DMS114 treated with DMSO at 0.1 percent for 48 hours (cell line): ENCODE data around the gene RET.

Experiments
- DNase-seq: peaks from one replicate; lab custom pipeline; 2025; ENCODE audit not compliant: unreplicated experiment; lab: John Stamatoyannopoulos, UW

The RET gene

DNA sequence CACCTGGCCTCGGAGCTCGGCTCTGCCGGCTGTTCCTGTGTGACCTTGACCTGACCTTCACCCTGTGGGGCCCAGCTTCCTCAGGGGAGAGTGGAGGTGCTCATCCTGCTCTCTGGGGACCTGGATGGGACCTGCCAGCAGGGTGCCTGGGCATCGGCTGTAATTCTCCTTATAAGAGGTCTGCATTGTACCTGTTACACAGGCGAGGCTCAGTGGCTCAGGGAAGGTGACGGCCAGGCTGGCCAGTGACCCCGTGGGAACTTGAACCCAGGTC, 29.0 kb downstream of the RET start:
- no peak for DNase-seq

DNA sequence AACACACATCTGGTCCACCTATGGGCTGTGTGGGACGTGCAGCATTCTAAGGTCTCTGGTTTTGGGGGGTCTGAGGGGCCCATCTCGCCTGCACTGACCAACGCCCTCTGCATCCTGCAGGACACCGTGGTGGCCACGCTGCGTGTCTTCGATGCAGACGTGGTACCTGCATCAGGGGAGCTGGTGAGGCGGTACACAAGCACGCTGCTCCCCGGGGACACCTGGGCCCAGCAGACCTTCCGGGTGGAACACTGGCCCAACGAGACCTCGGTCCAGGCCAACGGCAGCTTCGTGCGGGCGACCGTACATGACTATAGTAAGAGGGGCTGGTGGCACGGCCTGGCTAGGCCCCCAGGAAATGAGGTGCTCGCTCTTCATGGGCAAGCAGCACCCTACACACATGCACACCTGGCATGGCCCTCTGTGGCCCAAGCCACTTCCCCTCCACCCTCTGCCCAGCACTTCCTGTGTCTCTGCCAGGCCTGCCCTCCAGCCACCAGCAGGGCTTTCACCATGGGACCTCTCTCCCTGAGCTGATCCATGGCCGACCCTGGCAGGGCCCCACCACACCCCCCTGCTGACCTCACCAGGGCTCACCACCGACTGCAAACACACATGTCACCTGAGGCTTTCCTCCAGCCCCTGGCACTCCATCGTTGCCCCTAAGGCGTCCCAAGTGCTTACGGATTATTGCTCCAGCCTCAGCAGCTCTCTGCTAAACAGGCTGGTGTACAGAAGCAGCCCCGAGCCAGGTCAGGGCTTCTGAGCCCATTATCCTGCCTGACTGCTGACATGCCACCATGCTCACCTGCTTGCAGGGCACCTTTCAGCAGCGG, 29.6 kb downstream of the RET start:
- DNase-seq: no peak

DNA sequence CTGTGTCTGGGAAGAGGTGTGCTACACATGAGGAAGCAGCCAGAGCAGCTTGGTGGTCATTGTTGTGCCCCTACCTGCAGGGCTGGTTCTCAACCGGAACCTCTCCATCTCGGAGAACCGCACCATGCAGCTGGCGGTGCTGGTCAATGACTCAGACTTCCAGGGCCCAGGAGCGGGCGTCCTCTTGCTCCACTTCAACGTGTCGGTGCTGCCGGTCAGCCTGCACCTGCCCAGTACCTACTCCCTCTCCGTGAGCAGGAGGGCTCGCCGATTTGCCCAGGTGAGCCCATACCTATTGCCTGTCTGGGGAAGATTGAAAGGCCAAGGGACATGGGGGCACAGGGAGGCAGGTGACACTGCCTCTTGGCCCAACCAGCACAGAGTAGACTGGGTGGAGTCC, 32.1 kb downstream of the RET start:
- no peak for DNase-seq

DNA sequence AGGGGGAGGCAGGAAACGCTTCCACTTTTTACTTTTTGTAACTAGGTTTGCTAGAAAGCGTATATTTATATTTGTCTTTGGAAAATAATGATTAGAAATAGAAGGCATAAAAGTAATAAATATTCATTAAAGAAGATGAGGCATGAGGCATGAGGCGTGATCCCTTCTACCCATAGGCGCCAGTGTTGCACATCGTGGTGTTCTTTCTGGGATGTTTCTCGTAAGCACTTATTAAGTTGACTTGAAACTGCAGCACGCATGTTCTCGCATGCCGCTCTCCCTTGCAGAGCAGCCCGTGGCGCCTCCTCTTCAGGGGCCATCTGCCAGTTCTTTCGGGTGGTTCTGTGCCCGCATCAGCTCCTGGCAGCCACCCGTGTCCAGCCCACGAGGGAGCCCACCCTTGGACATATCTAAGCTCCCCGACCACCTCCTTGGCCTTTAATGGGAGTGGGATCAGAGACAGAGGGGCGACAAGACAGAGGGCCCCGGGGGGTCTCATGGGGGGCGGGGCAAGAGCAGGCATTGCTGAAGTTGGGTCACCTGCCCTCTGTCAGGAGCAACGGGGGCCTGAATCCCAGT, 32.9 kb downstream of the RET start:
- no peak for DNase-seq

DNA sequence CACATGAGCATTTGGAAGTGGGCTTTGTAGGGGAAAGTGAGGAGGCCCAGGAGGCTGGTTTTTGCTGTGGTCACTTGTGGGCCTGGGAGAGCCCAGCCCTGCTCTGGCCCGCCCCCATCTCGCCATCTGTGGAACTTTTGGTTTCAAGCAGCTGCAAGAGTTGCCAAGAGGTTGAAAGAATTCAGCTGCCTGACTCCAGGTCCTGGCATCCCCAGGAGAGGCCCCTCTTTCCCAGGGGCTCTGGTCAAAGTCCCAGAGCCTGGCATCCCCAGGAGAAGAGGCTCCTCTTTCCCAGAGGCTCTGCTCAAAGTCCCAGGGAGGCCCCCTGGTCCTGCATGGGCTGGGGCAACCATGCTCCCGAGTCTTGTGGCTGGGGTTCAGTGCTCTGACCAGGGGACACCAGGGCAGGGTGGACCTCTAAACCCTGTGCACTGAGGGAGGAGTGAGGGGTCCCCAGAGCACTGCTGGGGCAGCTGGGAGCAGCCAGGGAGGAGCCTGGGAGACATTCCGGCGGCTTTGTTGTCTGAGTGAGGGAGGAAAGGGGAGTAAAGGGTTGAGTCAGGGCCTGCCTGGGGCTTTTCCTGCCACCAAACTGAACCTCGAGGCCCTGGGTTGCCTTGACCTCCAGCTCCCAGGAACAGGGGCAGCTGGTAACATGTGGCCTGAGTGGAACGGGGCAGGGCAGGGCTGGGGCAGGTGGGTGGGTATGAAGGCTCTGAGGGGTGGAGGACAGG, 33.6 kb downstream of the RET start:
- DNase-seq: no peak

DNA sequence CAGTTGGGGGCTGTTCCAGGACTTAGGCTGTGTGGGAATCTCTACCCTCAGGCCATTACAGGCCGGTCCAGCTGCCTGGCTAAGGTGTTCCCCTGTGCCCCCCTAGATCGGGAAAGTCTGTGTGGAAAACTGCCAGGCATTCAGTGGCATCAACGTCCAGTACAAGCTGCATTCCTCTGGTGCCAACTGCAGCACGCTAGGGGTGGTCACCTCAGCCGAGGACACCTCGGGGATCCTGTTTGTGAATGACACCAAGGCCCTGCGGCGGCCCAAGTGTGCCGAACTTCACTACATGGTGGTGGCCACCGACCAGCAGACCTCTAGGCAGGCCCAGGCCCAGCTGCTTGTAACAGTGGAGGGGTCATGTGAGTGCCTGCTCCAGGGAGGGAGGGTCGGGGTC, 34.2 kb downstream of the RET start:
- DNase-seq: no peak

DNA sequence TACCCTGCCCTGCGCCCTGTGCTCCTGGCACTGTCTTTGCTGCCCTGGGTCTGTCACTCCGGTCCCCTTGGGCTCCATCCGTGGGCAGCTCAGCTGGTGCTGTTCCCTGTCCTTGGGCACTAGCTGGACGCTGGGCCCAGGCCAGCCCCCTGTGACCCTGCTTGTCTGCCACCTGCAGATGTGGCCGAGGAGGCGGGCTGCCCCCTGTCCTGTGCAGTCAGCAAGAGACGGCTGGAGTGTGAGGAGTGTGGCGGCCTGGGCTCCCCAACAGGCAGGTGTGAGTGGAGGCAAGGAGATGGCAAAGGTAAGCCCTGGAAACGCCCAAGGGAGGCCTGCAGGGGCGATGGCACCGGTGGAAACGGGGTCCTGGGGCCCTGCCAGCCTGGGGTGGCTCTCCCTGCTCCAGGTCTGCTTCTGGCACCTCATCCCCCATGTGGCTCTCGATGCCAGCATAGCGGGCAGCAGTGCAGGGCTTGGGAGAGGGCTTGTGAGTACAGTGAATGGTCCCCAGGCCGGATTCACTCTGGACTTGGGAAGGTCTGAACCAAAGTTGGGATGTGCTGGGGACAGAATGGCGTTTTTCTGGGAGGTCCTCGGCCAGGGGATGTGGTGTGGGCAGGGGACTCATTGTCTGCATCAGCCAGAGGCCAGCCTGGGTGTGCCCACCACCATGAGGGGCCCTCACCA, 35.2 kb downstream of the RET start:
- no peak for DNase-seq

DNA sequence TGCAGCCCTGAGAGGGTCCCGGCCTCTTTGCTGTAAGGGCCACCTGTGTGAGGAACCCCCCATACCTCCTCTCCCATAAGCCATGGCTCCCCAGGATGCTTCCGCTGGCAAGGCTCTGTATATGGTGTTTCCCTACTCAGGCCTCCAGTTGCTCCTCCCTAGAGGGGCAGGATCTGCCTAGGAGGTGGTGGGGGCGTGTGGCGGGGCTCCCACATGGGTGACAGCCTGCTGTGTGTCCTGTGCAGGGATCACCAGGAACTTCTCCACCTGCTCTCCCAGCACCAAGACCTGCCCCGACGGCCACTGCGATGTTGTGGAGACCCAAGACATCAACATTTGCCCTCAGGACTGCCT, 35.7 kb downstream of the RET start:
- DNase-seq: no peak

DNA sequence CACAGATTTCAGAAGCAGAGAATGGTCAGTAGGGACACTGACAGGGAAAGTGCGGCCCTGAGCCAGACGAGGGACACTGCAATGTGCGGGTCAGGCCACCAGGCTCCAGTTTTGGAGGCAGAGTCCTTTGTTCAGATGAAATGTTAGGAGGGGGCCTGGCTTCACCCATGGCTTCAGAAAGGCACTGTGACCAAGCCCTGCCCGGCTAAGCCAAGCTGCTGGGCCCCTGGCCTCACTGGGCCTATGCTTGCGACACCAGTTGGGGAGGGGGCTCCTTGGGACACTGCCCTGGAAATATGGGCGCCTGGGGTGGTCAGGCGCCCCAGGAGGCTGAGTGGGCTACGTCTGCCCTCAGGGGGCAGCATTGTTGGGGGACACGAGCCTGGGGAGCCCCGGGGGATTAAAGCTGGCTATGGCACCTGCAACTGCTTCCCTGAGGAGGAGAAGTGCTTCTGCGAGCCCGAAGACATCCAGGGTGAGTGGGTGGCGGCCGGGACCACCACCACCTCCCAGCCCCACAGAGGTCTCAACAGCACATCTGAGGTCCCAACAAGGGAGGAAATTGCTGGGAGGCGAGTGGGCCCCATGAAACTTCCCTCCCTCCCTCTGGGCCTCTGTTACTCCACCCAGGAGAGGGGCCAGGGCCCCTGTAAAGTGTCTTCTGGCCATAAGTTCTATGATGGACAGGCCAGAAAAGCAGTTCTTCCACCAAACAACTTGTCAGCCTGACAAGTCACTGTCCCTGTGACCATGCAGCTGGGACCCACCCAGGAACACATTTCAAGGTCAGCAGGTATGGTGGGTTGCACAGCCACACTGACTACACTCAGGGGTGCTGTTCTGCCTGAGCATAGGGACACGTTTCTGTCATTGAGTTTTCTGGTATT, 36.6 kb downstream of the RET start:
- DNase-seq: no peak

DNA sequence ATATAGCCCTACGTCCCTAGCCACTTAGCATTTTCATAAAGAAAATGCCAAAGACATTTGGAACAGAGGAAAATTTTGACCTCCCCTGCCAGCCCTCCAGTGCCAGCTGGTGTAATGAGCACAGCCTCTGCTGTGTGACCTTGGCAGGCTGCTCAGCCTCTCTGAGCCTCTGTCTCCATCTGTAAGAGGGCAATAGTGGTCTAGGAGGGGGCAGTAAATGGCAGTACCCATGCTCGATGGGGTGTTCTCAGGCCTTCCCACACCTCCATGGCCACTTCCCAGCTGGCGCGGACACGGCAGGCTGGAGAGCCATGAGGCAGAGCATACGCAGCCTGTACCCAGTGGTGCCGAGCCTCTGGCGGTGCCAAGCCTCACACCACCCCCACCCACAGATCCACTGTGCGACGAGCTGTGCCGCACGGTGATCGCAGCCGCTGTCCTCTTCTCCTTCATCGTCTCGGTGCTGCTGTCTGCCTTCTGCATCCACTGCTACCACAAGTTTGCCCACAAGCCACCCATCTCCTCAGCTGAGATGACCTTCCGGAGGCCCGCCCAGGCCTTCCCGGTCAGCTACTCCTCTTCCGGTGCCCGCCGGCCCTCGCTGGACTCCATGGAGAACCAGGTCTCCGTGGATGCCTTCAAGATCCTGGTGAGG, 37.3 kb downstream of the RET start:
- DNase-seq: no peak

DNA sequence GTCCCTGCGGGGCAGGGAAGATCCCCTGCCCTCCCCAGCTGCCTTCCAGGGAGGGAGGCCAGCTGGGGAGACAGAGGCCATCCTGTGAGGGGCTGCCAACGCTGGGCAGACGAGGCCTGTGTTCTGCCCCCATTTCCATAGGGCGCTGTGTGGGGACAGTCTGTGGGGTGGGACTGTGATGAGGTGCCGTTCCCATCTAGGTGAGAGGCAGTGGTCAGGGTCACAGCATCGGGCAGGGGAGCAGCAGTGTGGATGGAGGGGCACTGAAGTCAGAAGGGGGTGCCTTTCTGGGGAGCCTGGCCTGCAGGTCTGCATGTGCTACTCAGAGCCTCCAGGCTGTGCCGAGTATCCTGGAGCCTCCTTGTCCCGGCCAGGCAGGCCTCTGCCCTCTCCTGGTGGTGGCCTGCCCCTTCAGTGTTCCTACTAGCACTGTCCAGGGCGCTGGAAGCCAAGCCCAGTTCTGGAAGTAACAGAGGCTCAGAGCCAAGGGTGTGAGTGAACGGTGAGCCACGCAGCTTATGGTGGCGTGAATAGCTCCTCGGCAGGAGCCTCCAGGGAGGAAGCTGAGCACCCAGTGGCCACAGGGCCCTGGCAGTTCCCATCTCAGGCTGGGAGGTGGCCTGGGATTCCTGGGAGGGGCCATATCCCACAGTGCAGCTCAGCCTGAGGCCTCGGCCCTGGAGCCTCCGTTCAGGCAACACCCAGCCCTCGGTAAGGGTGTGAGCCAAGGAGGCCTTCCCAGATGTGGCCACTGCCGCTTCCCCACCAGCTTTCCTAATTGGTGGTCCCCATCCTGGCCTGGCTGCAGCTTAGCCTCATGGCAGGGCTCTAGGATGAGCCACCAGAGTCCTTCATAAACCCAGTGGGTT, 38.1 kb downstream of the RET start:
- no peak for DNase-seq

DNA sequence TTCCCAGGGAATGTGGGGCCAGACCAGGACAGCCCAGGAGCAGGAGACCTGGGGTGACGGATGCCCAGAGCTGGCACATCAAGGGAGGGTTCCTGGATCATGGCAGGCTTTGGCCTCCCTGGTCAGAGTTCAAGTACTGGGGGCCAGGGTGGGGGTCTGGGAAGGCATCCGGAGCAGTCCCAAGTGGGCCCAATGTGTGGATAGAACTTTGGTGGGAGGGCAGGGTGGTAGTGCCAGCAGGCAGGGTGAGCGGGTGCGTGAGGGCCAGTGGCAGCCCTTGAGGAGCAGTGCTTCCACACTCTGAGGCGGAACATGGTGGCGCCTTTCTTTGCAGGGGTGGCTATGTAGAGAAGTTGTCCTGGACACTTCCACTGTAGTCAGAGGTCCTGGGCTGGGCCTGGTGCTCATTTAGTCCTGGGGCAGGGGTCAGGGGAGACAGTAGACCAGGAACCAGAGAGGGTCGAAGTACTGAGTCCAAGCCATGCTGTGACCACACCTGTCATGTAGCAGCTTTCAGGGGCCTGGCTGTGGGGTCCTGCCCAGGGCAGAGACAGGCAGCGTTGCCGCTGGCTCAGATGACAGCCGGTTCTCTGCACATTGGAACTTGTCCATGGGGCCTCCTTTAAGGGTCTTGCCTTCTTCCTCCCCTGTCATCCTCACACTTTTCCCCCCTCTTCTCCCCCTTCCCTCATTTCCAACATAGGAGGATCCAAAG, 39.2 kb downstream of the RET start:
- no peak for DNase-seq

DNA sequence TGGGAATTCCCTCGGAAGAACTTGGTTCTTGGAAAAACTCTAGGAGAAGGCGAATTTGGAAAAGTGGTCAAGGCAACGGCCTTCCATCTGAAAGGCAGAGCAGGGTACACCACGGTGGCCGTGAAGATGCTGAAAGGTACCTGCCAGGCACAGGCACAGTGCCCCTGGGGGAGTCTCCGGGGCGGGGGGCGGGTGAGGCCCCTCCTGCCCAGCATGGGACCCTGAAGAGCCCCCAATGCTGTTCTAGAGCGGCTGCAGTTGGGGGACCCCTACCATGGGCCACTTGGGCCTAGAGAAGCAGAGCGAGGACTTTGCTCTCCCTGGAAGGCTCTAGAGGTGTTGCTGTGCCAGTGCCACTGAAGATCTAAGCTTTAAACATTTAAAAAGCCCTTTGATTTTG, 39.7 kb downstream of the RET start:
- DNase-seq: no peak

DNA sequence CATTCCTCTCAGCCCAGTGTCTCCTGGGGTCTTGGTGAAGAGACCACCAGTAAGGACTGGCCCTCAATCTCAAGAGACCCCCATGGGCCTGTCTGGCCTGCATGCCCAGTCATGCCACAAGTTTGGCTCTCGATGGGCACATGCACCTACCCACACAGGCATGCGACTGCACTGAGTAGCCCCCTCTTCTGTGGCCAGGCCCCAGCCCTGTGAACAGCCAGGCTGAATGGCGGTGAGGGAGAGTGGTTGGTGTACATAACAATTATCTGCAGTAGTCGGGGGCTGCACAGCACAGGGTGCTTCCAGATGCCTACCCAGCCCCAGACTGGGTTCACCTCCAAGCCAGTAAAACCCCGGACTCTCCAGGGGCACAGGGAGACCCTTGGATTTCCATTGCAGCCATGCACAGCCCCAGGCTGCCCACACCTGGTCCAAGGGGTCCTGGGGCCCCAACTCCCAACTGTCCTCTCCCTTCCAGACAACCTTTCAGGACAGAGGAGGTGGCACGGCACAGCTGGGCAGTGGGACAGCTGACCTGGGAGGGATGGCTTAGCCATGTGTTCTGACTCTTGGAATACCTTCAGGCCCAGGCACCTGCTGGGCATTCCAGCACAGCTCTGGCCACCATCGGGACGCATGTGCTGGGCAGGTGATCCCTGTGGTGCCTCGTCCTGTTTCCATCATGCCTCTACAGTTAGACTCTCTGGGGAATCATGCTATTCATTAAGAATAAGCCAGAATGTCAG, 40.3 kb downstream of the RET start:
- DNase-seq: no peak

DNA sequence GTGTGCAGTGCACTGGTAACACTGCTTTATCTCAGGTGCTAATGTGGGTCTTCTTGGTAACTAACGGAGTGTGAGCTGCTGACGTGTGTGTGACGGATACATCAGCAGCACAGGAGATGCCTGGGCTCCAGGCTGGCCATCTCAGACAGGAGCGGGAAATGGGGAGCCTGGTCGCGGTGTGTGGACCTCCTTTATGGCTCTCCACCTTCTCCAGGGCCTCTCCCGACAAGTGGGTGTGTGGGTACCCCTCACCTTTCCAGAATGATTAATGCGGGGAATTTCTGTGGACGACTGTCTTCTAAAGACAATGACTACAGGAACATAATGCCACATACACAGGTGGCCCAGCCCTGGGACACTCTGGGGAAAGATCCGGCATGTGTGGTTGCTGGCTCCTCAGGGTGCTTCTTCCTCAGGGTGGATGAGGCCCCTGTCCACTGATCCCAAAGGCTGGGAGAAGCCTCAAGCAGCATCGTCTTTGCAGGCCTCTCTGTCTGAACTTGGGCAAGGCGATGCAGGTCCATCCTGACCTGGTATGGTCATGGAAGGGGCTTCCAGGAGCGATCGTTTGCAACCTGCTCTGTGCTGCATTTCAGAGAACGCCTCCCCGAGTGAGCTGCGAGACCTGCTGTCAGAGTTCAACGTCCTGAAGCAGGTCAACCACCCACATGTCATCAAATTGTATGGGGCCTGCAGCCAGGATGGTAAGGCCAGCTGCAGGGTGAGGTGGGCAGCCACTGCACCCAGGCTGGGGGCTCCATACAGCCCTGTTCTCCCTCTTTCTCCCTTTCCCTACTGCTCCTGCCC, 41.1 kb downstream of the RET start:
- DNase-seq: no peak

DNA sequence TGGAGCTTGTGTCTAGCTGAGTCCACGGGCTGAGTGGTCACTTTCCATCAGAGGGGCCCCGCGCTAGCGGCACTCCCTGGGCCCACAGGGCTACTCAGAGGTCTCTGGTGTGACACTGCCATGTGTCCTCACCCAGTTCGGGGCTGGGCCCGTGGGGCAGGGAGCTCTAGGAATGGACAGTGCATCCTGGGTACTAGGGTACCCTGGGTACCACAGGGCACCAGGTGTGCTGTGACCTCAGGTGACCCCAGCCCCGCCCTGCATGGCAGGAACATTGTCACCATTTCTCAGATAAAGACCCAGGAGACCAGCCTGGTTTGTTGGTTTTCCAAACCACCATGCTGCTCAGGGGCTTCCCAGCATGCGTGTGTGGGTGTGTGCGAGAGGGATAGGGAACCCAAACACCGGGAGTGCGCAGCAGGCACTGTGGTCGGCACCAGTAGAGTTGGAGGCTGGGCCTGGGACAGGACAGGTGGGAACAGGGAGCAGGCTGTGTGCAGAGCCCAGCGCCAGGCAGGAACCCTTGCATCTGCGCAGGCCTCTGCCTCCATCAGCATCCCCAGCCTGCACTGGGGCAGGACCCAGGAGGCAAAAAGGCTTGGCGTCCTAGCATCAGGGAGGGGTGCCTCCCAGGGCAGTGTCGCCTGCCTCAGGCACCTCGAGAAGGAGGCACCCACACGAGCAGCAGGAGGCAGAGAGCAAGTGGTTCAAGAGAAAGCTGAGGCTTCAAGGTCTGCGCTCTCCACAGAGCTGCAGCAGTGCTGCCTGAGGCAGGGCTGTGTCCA, 42.0 kb downstream of the RET start:
- no peak for DNase-seq
